ENCODE data around the gene SLC25A13.

SLC25A13 gene

DNA sequence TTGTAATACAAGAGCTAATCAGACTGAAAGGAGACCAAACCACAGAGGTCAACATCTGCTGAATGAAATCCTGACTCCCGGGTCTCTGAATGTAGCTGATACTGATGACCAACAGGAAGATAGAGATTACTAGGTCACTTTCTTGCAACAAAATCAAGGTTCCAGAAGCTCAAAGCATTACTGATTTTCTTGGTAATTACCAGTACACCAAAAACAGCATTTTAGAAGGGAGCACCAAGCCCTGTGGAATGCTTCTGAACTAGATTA, 177.7 kb downstream of the SLC25A13 start:
- DNase-seq = no peak

DNA sequence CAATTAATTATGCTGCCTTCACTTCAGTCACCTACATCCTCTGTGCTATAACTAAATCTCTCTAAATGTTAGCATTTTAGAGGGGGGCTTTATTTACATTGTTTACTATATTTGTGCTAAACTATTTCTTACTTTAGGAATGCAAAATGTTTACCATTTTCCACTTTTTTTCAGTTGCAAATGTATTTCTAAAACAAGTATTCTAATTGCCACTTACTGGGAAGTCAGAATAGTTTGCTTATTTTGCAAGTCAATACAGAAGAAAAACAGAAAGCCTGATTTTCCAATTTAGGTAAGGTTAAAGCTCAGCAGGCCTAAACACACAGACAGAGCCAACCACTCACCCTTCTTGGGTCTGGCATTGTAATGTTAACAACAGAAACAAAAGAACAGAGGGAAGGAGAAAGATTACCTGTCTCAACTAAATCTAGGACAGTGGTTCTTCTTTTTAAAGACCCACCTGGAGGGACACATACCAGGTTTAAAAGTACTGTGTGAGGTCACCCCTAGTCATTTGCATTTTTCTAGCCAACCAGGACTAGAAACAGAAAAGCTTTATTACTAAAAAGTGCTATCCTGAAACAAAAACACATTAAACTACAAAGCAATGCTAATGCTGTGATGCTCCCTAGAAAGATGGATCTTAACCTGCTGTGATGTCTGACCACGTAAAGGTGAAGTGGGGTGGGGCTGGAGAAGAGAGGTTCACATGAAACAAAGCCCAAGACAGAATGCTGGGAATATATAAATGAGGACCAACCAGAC, 178.2 kb downstream of the SLC25A13 start:
- no peak for DNase-seq

DNA sequence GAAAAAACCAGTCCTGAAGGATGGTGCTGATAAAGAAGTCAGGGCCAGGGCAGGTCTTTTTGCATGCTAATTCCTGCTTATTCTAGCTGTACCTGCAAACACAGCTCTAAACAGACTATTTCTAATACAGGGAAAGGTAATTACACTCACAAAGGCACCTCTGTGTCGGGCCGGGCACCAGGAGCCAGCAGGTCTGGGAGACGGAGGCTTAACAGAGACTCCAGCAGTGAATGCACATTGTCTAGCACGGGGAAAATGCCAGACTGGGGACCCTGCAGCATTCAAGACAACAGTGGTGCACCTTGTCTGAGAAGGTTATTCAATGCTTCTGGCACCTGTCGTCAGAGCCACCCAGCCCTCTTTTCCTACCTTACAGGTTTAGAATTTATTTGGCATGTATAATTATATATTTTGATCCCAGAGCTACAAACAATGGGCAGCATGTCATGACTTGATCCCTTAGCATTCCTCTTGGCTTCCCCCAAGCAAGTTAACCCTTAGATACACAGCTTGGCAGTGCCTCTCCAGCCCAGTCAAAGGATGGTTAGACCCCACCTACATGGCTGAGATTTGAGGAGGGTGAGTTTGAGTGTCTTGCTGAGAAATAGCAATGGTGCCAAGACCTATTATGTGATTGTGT, 185.2 kb downstream of the SLC25A13 start:
- no peak for DNase-seq

DNA sequence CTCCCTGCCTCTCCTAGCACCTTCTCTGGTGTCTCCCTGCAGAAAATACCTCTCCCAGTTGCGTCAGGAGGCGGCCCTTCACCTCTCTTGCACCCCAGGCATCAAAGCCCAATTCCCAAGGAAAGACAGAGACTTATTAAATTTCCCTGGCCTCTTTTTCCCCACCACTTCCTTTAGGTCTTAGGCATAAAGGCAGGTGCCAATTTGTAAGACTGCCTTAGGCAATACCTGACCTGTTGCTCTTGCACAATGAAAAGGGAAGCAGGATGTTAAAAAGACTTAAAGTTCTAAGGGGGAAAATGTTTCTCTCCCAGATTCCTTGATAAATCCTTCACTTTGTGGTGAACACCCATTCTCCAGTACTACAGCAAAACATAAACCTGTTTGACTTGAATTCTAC, 186.7 kb downstream of the SLC25A13 start:
- no peak for DNase-seq

DNA sequence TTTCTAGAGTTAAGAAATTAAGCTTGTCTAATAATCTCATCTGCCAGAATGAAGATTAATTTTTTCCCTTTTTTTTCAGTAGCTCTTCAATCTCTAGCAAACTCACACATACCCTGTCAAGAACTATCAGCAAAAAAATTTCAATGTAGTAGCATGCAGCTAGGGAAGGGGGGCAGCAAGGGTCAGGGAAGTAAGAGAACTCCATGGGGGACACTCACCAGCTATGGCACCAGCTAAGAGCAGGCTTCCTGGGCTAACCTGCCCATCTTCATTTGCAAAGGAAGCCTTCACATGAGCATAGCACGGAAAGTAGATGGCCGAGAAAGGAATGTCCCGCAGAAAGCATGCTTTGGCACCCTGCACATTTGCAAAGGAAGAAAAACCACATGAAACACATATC, 190.4 kb downstream of the SLC25A13 start:
- no peak for DNase-seq

DNA sequence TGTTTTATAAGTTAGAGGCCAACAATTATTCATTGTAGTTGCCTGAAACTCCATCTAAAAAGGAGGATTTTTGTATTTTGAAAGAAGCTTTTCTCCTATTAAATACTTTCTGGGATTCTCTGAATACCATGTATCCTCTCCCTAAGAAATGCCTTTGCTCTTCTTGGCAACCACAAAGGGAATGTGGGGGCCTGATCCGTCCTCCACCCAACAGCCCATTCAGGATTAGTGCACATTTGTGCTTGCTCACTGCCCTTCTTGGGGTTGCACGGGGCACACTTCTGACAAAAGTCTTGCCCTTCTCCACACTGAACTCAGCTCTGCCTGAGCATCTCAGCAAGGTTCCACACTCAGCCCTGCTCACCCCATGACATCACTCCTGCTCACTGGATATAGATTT, 194.2 kb downstream of the SLC25A13 start:
- DNase-seq = no peak

DNA sequence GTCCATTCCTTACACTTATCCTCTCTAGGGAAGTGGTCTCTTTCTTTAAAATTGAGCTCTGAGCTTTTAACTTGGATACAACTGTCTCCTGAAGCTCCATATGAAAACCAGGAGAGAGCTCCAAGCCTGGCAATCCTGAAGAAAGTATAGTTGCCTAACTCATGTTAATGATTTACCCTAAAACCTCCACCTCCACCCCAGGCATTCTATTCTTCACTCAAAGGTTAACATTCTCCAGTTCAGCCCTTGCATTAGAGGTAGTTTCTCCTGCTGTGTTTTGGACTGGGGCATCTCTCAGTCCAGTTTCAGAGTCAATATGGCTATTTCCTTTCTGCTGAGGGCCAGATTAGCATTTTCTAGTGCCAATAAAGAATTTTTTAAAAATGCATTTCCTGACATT, 195.5 kb downstream of the SLC25A13 start:
- DNase-seq = no peak

DNA sequence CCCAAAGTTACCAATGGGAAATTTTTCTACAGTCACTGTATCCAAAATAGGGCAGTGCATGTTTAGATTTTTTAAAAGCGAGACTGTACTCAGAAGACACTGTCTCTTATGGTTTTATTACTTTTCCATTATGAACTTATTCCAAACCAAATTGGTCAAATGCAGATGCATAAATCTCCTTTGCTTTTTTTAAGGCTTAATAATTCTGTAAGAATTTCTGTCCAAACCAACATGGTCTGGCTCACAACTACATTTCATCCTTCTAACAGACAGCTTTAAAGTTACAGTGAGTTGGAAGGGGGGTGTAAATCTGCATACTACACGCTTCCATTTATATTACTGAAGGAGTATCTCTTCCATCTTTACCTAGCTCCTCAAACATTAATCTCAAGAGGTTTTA, 199.2 kb downstream of the SLC25A13 start:
- no peak for DNase-seq

DNA sequence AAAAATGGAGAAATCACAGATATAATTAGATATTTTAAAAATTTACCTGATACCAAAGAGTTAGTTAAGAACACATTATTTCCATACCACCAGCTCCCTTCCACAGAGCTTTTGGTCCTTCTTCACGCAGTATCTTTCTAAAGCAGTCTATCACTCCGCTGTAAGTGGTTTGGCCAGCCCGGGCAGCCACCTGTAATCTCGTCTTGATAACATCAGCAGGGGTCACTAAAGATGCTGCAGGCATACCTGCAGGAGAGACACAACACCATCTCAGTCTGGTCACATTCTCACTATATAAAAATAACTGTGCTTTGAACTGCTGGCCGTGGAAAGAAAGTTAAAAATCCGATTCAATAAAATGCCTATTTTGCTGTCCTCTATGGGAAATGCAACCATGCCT, 200.1 kb downstream of the SLC25A13 start:
- no peak for DNase-seq

DNA sequence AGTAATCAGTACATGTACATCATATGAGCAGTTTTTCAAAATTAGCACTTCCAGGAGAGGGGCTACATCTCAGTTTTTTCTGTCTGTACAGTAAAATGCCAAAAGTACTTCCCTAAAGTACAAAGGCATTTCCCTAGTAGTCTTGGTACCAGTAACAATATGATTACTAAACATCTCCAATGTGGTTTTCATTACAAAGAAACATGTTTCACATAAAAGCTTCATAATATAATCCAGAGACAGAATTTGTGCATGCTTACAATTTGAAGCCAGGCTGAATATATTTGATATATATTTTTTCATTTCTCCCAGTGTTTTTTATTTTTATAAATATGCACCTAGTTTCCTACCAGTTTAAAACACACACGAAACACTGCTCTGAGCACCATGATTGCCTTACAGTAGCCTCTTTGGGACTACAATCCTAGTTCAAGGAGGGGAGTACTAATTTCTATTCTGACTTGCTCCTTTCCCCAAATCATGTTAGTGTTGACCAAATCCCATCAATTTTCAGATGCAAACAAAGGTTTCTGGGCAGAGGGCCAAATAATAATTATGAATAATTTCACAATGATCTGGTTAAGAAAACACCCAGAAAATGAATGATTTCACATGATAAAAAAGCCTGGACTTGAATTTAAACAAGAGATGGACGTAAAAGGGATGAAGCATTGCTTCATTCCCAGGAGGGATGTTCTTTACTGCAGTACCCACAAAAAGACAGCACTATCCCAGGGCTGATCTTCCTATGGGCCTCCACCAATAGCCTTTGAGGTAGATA, 201.3 kb downstream of the SLC25A13 start:
- DNase-seq = no peak

DNA sequence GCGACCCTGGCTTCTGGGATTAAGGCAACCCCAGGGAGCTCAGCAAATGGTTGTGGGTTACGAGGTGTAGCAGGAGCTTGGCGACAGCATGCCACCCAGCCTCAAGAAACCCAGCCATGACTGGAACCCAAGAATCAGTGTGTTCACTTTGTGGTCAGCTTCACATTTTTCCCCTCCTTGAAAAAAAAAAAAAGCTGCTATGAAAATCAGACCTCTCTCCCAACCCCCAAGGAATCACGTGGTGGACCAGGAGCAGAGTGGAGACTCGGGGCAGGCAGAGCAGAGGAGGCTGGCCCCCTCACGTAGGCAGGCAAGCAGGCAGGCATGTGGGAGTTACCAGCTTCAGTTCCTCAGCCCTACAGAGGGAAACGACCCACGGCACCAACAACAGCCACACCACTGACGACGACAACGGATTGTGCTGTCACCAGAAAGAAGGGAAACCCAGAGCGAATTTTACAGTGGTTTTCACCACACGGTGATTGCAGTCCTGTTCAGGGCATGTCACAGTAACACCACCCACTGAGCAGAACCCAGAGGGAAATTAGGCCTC, 203.4 kb downstream of the SLC25A13 start:
- DNase-seq = no peak

DNA sequence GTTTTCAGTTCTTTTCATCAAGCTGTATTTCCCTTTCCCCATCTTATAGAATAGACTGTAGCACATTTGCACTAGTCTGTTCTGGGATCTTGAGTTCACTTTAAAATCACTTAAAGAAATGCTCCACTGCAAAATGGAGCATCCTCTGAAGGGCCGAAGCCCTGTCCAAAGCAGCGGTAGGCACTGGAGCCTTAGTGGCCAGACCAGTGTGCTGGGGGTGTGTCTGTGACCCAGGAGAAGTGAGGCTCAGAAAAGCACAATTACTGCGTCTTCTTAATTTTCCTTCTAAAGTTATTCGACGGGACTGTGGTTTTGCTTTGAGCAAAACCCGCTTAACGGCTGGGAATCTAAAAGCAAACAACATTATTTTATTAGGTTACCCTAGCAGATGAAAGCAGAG, 205.7 kb downstream of the SLC25A13 start:
- DNase-seq = no peak

DNA sequence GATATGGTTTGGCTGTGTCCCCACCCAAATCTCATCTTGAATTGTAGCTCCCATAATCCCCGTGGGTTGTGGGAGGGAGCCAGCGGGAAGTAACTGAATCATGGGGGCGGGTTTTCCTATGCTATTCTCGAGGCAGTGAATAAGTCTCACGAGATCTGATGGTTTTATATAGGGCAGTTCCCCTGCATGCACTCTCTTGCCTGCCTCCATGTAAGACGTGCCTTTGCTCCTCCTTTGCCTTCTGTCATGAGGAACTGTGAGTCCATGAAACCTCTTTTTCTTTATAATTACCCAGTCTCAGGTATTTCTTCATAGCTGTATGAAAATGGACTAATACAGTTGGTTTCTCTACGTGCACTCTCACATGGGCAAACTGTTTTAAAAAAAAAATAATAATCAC, 207.7 kb downstream of the SLC25A13 start:
- no peak for DNase-seq

DNA sequence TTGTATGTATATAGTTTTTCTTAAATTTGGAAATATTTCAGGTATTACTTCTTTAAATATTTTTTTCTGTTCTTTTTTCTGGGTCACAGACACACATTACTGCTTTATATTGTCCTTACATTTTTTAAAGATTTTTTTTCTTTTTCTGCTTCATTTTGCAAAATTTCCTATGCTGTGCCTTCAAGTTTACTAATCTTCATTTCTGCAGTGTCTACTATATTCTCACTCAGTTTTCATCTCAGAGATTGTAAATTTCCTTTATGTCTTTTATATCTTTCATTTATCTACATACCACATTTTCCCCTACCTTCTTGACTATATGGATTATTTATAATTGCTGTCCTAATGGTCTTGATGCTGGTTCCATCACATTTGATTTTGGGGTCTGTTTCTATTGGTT, 210.5 kb downstream of the SLC25A13 start:
- no peak for DNase-seq

DNA sequence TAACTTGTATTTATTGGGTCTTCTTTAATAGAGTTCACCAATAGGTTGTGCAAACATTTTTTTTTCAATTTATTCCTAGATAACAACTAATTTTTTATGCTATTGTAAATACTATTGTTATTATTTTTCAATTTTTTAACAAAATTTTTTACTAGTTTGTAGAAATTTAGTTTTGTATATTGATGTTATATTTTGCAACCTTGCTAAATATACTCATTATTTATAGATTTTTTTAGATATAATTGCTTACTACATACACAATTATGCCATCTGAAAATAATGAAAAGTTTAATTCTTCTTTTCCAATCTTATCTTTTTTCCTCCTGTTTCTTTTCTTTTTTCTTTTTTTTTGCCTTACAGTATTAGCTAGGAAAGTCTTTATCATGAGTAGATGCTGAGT, 216.9 kb downstream of the SLC25A13 start:
- DNase-seq = no peak

DNA sequence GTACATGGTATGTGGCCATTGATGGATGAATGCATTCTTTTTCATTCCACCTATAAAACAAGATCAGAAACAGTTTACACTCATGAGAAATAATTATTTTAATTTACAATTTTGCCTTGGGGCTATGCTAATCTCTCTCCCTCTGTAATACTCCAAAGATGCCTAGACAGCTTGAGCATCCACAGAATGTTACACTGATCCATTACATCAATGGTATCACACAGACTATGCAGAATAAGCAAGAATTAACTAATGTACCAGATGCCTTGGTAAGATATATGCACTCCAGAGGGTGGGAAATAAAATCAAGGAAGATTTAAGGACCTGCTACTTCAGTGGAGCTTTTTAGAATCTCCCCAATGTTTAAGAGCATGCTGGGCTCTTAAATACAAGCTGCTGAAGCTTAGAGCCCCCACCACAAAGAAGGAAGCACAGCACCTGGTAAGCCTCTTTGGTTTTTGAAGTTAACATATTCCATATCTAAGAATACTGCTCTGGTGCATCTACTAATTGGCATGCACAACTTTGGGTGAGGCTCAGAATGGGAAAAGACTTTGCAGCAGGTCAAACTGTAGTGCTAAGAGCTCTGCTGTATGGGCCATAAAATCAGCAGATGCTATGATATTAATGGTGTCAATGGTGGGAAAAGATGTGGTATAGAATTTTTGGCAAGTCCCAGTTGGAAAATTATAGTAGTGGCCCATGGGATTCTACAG, 219.6 kb downstream of the SLC25A13 start:
- DNase-seq = no peak

DNA sequence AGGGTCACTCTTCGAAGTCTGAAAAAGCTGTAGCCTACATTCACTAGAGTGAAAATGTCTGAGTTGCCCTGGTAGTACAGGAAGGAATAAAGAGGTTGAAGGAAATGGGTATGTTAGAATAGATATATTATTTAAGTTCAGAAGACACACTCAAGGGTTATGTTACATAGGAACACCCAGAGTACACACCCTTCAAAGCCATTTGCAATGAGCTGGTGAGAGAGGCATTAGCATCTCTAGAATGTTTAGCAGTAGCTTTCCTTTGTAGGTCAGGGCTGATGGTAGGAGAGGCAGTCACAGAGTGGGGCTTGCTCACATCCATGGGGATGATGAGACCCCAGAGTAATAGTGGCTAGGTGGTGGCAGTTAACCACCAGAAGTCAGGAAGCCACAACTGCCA, 221.2 kb downstream of the SLC25A13 start:
- no peak for DNase-seq

DNA sequence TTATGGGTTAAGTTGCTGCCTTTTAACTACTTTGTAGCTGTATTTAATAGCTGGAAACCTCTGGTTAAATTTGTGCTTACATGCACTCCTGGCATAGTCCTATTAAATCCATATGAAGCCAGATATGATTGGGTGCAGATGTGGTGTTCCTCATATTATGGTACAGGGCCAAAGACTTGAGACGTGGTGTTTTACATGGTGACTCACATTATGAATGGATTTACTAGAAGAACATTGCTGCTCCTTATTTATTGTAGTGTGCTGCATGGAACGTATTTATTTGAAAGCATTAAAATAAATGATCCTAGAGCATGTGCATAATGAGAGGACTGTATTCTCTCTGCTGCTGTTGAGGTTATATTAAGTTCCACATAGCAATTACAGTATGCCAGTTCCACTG, 224.1 kb downstream of the SLC25A13 start:
- no peak for DNase-seq

DNA sequence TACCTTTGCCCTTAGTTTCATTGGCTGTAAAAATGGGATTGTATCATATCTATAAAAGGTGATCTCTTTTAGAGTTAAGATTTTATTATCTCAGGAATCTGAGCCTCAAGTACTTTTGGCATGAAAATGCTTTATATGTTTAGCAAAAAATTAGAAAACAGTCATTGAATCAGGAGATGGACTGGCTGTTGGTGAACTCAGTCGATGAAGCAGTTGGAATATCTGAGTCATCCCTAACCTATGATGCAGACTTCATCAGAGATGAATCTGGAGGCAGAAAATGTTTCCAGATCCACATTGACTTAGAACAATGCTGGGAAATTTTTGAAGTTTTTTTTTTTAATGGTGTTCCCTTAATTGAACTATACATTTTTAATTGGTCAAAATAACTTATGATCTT, 228.5 kb downstream of the SLC25A13 start:
- no peak for DNase-seq

DNA sequence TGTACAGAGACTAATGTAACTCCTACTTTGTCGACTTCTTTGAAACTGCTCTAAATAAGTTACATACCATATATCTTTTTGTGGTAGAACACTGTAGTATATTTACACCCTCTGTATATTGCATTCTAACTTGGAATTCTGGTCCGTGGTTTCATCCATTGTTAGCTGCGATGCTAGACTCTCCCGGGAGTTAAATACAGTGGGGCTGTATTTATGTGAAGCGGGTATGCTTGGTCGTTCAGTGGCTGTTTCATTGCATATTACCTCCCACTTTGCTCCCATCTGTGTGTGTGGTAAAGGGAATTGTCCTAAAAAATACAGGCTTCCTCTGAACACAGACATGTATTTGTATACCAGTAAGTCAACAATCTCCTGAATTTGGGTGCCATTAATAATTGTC, 231.1 kb downstream of the SLC25A13 start:
- DNase-seq = no peak

DNA sequence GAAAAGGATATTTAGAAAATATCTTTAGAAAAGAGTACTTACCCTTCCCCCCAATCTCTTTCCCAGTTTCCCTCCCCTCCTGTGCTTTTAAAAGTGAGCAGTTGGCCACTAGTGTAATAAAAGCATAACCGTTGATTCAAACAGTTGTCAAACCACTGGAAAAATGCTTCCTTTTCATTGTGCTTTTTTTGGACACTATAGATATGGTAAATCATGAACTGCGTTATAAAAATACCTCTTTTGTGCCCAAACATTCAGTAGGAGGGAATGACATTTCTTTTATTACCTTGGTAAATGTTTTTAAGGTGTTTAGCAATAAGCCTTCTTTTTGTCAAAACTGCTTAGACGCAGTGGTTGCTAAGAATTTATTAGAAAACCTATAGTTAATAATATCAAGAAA, 232.4 kb downstream of the SLC25A13 start:
- no peak for DNase-seq

DNA sequence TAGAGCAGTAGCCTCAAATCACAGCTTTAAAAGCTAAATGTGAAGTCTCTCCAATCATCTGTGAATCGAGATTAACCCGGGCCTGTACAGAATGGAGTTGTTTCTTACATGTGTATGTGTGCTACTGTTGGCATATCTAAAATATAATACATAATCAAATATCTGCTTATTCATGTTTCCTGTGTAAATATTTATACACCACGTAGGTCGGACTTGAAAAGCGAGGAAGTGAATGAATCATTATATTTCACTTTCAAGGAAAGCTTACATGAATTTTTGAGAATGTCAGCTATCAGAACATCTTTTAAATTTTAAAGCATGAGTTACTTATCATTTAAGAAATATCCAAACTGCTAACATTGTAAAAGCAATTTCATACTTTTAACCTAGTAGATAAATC, 233.3 kb downstream of the SLC25A13 start:
- no peak for DNase-seq

DNA sequence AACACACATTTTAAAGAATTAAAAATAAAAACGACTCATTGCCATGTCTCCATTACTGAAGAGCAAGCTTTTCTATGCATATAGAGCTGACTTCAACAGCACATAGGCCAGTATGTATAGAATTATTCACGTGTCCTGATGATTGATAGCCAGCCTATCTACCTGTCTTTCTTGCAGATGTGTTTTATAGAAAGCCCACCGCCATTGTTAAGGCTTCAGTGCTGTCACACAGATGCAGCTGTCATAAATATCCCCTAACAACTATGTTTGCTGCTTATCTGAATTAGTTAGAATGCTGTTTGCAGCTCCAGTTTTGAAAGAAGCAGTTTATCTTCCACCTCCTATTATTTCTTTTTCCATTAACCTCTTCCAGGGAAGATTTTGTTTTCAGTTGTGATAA, 235.9 kb downstream of the SLC25A13 start:
- DNase-seq = no peak

Measured in cortex of kidney (tissue), 1 donor.